ENCODE data around the gene DMD.

Gene DMD

DNA sequence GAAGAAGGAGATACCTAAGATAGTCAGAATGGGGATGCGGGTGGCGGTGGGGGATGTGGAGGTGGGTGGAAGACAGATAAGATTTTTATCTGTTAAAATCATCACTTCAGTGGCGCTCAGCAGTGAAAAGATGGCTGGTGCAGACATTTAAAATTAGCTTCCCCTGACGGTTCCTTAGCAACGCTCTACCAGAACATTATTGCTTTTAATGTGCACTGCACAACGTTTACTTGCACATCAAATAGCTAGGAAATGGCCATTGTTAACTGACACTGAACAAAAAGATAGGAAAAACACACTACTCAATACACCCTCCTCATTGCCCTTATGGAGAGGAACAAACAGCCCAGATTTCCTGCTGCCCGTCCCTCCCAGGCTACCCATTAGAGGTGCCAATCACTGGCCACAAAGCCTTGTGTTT is 2078.5 kb downstream of the DMD start:
- peak in 1 of 2 experiments; percentile 16 for DNase-seq

DNA sequence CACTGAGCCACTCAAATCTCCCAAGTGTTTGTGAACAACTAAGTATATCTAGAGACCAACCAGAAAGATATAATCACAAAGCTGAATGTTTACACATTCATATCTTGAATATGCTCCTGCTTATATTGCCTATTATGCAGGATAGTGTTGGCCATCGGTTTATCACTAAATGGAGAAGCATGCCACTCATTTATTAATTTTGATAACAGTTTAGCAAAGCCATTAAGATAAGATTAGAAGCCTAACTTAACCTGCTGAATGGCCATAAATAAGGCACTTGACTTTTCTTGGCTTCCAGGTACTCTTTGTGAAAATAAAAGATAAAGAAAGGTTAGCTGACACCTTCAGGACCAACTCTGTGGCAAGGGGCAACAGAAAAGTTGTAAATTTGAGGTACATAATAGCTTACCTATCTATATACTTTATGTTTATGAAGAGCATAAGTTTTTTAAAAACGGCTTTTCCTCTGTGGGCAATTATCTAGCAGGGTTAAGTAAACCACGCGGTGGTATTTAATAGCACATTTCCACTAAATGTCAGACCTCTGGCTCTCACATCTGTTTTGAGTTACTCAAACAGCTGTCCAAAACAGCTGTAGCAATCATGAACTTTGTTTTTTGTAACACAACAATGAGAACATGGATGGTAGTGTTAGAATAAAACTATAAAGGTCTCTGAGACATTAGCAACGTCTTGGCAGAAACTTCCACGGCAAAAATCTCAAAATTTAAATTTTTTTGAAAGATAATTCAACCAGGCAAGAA is 2080.7 kb downstream of the DMD start:
- no peak for DNase-seq

DNA sequence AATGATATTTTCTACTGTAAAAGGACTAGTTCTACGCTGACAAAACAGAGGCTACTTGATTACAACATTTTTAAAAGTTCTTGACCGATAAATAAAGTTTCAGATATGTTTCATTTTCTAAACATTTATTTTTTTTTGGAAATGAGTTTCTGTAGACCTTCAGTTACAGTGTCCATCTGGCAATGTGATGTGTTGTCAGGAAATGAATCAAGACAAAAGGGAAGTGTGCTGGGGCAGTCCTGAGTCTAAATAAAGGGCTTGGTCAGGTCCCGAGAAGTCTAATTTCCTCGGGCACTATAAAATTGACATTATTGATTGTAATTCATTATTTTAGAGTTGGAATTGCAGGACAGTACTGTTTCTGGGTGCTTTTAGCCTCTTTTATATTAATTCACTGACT is 2082.5 kb downstream of the DMD start:
- no peak for DNase-seq

DNA sequence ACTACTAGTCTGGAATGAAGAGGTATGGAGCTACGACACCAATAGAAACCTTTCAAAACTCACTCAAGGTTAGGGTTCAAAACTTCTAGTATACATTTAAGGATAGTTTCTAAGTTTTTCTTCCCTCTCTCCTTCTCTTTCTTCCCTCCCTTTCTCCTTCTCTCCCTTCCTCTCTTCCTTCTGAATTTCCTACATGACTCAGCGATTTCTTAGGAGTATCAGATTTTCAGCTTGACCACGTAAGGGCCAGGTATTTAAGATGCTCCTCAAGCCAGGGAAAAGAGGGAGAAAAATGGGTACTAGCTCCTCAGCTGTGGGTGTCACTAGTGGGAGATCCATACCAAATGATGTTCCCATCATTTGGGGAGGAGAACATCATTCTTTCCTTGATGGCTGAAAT is 2083.6 kb downstream of the DMD start:
- DNase-seq, result no peak

DNA sequence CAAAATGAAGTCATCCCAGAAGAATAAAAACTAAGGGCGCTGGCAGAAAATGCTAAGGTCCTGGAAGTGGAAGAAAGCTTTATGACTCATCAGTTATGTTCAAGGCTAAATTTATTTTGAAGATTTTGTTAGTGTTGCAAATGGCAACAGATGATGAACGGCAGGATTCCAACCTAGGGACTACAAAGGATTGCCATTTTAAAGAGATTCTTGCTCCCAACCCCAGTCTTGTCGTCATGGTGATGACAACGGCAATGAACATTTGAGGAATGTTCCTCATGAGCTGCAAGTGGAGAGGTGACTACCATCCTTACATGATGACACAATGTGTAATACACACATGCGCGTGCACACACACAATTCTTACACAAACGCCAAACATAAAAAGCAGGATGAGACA is 2085.1 kb downstream of the DMD start:
- DNase-seq, result no peak

DNA sequence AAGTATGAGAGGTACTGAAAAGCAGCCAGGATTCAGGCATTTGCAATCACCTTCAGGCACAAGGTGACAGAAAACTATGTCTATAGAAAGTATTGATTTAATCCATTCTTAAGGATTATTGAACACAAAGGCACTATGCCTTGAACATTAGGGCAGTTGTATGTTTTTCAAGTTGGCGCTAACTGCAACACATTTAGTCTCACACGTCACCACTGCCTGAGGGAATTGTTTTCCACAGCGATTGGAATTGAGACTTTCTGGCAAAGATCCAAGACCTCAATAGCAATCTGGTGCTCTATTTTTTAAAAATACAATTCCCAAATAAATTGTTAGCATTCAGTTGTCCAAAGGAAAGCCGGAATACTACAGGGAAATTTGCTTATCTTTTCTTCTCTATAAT is 2086.8 kb downstream of the DMD start:
- no peak for DNase-seq

DNA sequence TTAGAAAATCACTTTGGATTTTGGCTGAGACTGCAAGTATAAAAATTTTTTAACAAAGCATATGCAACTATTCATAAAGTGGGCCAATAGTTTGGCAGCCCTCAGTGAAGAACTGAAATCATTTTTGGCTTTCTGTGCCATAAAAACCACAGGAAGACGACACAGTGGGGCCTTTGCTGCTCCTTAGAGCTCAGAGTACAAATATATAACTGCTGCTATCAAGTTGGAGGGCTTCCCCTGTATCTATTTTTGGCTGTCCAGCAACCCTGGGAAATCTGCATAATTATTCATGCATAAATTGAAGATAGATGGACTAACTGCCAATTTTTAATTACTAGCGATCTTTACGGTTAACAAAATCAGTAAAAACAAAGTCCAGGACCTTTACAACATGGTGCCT is 2088.0 kb downstream of the DMD start:
- no peak for DNase-seq

DNA sequence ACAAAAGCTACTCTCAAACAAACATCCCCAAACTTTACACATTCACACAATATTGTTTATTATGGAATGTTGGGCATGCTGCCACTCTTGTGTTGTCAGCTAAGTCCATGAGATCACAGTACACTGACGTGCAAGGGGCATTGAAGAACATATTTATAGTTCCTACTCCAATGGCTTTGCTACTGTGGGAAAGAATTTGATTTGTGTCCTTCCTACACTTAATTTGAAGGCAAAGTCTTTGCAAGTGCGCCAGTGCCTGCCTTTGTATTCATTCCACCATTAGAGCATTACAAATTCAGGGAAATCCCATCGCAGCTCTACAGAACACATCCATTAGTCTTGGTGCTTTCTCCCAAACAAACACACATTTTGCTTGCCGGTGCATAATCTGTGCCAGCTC is 2094.1 kb downstream of the DMD start:
- no peak for DNase-seq

DNA sequence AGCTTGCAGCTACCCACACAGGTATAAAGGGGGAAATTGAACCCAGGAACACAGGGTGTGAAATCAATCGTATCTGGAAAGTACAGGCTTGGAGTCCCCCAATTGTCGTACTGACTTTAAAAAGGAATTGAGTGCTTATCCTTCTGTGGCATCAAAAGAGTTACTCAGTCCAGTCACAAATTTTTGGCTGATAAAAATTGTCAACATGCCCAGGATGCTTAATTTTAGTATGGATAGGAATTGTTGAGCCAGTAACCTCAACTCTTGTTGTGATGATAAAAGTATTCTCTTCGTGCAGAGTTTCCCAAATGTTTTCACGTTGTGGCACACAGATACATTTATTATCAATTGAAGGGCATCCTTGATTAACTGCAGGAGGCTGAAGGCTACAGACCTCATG is 2096.0 kb downstream of the DMD start:
- no peak for DNase-seq

DNA sequence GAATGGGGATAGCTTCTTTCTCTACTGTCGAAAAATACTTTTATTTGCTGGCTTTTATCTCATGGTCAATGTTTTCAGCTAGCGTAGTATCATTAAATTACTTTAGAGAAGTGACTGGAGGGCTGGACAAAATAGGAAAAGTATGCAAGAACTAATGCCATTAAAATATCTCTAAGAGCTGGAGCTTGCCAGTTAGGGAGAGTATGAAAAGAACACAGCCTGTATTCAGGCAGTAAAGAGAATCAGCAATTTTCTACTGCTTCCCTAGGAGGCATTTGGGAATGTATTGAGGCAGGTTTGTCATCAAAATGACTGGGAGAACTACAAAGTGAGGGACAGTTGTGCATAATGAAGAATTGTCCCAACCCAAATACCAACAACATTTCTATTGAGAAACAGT is 2096.5 kb downstream of the DMD start:
- no peak for DNase-seq

DNA sequence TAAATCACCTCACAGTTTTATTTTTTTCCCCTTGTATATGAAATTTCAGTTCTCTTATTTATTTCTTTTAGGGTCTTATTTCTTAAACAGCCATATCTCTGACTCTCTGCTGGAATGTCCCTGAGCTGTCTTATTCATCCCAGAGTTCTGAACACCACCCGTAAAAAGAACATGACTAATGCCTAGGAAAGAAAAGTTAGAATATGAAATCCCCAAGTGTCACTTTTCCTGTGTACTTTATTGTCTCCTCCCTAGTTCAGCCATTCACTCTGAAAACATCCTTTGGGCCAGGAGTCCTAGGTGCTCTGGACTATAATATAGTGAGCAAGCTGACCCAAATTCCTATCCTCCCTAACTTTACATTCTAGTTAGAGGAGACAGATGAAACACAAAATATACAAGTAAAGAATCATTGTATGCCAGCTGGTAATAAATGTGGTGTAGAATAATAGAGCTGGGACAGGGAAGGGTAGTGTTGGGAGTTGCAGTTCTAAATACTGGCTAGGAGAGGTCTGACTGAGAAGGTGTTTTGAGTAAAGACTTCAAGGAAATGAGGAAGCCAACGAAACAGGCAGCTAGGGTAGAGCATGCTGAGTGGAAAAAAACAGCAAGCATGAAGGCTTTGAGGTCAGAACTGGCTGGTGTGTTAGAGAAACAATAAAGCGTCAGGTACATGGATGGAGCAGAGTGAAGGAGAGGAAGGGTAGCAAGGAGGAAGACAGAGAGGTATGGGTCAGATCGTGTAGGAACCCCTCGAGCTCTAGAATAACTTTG is 2098.9 kb downstream of the DMD start:
- DNase-seq, result no peak

DNA sequence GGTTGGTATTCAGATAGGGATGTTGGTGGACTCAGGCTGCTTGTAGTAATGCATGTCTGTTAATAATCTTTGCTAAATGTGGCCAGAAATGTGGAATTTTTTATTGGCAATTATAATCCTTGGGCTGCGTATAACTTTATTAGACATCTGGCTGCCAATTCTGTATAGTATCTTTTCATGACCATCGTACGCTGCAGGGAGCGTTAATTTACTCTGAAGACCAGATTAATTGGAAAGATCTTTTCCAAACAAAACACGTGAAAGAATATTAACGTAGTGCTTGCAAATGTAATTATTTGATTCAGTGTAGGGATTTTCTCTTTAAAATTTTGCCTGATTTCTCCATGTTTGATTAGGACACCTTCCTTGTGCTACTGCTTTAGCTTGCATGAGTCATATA is 2100.7 kb downstream of the DMD start:
- no peak for DNase-seq

DNA sequence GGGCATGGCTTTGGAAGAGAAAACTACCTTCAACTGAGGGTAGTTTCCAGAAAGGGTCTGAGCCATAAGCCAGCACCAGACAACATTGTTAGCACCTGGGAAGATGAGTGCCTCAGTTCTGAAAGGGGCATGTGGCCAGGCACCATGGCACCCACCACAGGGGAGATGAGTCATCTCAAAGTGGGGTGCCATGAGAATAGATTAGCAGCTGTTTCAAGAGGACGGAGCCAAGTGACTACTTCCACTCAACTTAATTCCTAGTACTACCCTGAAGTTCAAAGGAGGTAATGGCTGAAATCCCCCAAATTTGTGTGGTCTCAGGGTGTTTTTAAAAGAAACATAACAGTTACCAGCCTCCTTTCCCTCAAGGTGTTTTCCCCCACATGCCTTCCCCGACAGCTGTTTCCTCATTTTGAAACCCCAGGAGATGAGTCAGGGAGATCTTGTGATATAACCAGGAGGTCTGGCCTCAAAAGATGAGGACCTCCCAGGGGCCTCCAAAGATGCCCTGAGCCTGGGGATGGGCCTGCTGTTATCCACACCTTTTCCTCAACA is 2111.7 kb downstream of the DMD start:
- peak; percentile 51 to 57 for DNase-seq

DNA sequence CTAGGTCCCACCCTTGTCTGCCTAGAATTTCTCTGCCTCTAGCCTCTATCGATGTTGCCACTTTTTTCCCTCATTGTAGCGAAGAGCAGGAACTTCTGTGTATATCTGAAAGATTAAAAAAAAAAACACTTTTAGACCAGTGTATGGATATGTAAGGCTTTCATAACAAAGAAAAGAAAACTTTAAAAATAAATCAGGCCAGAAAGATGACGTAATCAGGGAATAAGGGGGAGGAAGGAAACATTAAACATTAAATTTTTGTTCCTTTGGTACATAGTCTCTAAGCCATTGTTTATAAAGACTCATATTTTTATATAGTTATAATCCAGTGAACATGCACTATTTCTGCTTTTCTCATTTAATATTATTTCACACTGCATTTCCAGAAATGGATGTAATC is 2113.3 kb downstream of the DMD start:
- no peak for DNase-seq

DNA sequence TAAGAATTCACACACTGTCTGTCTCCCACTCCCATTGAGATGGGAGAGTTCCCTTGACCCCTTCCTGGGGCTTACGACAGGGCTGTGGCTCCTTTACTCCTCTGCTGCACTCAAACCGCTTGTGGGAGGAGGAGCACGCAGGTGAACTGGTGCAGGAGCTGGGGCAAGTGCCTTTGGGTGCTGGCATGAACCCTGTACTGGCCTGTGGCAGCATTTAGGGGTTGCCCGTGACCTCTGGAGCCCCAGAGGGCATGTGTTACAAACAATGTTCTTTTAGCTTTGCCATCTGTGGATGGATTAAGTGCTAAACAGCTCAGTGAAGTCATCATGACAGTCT is 2117.7 kb downstream of the DMD start:
- no peak for DNase-seq

DNA sequence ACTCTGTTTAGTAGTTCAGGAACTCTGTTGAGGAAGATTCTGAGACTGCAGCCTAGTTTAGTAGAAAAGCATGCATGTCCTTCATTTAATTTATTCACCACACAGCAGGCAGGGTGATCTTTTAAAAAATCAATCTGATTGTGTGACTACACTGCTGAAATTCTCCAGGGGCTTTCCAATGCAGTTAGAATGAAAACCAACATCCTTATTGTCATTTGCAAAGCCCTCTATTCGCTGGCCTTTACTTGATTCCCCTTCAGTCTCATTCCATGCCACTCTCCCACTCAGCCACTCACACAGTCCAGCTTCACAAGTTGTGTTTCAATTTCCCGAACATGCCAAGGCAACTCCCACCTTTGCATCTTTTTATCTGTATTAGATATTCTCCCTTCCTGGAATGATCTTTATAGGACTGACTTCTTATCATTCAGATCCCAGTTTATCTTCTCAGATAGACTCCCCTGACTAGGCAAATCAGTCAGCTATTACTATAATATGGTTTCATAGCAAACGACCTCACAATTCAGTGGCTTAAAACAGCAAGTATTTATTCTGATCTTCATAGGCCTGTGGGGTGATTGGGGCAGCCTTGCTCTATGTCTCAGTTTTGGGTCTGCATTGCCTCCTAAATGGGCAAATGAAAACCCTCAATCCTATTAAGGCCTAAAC is 2118.2 kb downstream of the DMD start:
- no peak for DNase-seq

DNA sequence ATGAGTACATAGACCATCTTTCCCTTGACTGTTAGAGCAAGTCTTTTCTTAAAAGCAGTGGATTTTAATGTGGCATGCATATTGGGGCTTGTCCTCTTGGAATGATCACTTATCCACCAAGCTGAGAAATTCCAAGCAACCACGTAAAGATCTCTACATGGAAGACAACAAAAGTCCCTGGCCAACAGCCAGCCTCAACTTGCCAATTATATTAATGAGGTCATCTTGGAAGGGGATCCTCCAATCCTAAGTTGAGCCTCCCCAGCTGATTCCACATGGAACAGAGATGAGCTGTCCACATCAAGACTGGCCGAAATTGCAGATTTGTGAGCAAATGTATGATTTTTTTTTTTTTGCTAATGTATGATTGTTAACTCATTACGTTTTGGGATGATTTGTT is 2118.9 kb downstream of the DMD start:
- DNase-seq, result no peak

DNA sequence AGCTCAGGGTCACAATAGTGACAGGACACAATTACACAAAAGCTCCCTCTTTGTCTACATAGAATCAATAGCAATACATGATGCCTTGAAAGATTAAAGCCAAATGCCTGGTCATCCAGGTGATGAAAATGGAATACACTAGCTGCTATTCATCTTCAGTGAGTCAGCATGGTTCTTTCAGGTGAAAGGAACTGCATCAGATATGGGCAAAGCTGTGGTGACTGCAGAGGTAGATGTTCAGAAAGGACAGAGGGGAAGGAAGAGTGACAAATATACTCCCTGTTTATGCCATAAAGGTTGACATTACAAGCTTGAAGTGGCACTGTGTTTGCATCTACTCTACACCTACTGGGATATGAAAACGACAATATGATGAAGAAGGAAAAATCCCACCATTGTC is 2119.5 kb downstream of the DMD start:
- no peak for DNase-seq

DNA sequence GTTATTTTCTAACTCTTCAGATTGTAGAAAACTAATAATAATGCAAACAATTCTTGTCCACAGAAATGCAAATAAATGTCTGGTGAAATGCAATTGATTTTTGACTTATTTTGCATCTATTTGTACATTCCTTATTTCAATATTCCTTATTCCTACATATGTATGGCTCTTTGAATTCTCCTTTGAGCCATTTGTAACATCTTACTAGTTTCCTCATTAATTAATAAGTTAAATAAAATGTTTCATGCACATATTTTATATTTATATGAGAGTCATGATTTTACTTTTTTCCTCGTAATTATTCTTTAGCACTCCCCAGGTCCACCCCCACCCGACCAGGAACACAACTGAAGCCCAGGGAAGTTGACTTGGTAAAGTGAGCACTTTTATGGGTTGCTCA is 2136.8 kb downstream of the DMD start:
- DNase-seq, result no peak

DNA sequence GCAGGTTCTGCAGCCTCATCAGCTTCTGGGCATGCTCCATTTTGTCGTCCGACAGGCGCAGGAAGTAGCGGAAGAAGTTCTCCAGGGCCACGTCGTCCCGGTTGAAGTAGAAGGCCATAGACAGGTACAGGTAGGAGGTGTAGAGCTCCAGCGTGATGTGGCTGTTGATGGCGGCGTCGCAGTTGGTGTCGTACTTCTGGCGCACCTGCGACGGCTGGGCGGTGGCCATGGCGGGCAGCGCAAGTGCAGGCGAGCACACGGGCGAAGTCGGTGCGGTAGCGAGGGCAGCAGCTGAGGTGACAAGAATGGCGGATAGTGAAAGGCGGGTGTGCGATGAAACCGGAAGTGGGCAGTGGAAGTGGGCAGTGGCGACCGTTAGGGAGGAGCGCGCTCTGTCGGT is 2139.6 kb downstream of the DMD start, which contains the start of gene FTHL17:
FTHL17 (minus strand) TSS at position 317 of the 400 bp plus-strand sequence; CDS start at position 229, 88 bp downstream.
- no peak for DNase-seq

DNA sequence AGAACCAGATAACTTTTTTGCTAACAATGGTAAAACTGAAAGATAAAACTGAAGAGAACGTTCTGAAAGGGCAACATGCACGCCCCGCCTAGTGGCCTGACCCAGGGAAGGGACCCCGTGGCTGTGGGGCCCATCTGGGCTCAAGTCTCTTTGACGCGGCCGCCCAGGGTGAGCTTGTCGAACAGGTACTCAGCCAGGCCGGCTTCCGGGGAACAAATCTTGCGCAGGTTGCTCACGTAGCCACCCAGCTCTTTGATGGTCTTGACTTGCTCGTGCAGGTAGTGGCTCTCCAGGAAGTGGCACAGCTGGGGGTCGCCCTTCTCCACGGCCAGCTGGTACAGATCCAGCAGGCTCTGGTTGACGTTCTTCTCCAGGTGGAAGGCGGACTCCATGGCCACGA is 2140.1 kb downstream of the DMD start:
- DNase-seq, result no peak

DNA sequence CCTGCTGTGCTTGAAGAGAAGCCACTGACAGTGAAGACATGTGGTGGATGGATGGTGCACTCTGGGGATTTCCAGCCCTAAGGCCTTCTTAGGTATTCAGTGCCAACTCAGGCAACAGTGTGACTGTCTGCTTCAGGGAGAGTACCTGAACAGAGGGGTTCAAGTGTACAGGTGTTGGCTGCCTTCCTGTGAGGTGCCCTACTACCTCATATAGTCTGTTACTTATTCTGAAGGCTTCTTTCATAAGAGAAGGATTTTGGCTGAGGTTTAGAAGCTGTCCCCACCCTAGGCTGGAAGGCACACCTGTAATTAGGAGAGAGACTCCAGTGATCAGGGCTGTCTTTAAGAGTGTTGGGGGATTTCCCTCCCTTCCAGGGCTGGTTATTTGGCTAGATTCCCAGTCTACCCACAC is 2141.3 kb downstream of the DMD start:
- no peak for DNase-seq

All from activated T-cell treated with anti-CD3 and anti-CD28 coated beads, Interleukin-2, amount 50 U/mL, for 48 hours (primary cell).